ENCODE measurements around the gene EMID1.

EMID1 gene

GRCh38 chr22:29205594-29206371 is at the start of gene EMID1:
Gene EMID1 (plus strand): TSS chr22:29205896. CDS start chr22:29206039, 143 bp downstream.
- DNase-seq: no peak

GRCh38 chr22:29155966-29156365 is 49.7 kb upstream of the EMID1 start:
- no peak for DNase-seq

- DNase-seq: no peak
Observed at GRCh38 chr22:29156507-29156906, 49.2 kb upstream of the EMID1 start.

- no peak for DNase-seq
Observed at GRCh38 chr22:29157759-29158535, 47.7 kb upstream of the EMID1 start.

GRCh38 chr22:29158546-29158945 is 47.1 kb upstream of the EMID1 start:
- DNase-seq: no peak

- no peak for DNase-seq
Observed at GRCh38 chr22:29163808-29164207, 41.9 kb upstream of the EMID1 start.

GRCh38 chr22:29165321-29166060 is 40.2 kb upstream of the EMID1 start:
- no peak for DNase-seq

- no peak for DNase-seq
Observed at GRCh38 chr22:29166180-29166579, 39.5 kb upstream of the EMID1 start.

GRCh38 chr22:29167032-29167911 is 38.4 kb upstream of the EMID1 start:
- no peak for DNase-seq

- no peak for DNase-seq
Observed at GRCh38 chr22:29171721-29172120, 34.0 kb upstream of the EMID1 start.

- DNase-seq: no peak
Observed at GRCh38 chr22:29172216-29172615, 33.5 kb upstream of the EMID1 start.

GRCh38 chr22:29175312-29175835 is 30.3 kb upstream of the EMID1 start:
- DNase-seq: no peak

- no peak for DNase-seq
Observed at GRCh38 chr22:29183971-29184848, 21.5 kb upstream of the EMID1 start.

- DNase-seq: no peak
Observed at GRCh38 chr22:29184849-29185490, 20.7 kb upstream of the EMID1 start.

GRCh38 chr22:29186302-29186701 is 19.4 kb upstream of the EMID1 start:
- no peak for DNase-seq

- DNase-seq: no peak
Observed at GRCh38 chr22:29187831-29188230, 17.9 kb upstream of the EMID1 start.

GRCh38 chr22:29190051-29190450 is 15.6 kb upstream of the EMID1 start:
- no peak for DNase-seq

GRCh38 chr22:29190918-29191317 is 14.8 kb upstream of the EMID1 start:
- DNase-seq: no peak

- no peak for DNase-seq
Observed at GRCh38 chr22:29193021-29193420, 12.7 kb upstream of the EMID1 start.

GRCh38 chr22:29194184-29194583 is 11.5 kb upstream of the EMID1 start:
- no peak for DNase-seq
